Mesendoderm (in vitro differentiated cells): ENCODE data around the gene PIEZO1.

Experiments
- DNase-seq: peaks from one replicate; pipeline ENCODE4 v3.0.0; 2013
- H2AK5ac ChIP-seq: 2 replicates; pipeline ENCODE4 v1.6.1; 2013; ENCODE audit warnings: low read length, inconsistent platforms
- H2BK120ac ChIP-seq: 2 replicates; pipeline ENCODE4 v1.6.1; 2013; ENCODE audit warnings: low read depth, mild to moderate bottlenecking, low read length, moderate library complexity, mixed read lengths
- H2BK15ac ChIP-seq: replicated peaks from 2 replicates; pipeline ENCODE4 v1.6.1; 2013; ENCODE audit warnings: low read depth, mild to moderate bottlenecking, moderate library complexity
- H2BK5ac ChIP-seq: 2 replicates; pipeline ENCODE4 v1.6.1; 2013; ENCODE audit warnings: low read length, inconsistent platforms
- H3K18ac ChIP-seq: 2 replicates; pipeline ENCODE4 v1.6.1; 2013; ENCODE audit warnings: mild to moderate bottlenecking, low read length, mixed read lengths
- H3K23ac ChIP-seq: one replicate; pipeline ENCODE4 v1.6.1; 2013; ENCODE audit warnings: low read length
- H3K27ac ChIP-seq: 2 replicates; pipeline ENCODE4 v1.5.1; 2013; ENCODE audit warnings: low read depth, mild to moderate bottlenecking, inconsistent platforms, low read length, moderate library complexity
- H3K27me3 ChIP-seq: 2 replicates; pipeline ENCODE4 v1.6.1; 2013; ENCODE audit warnings: low read length, control low read depth, mild to moderate bottlenecking, inconsistent platforms; ENCODE audit not compliant: insufficient read depth, poor library complexity
- H3K36me3 ChIP-seq: 2 replicates; pipeline ENCODE4 v1.6.1; 2013; ENCODE audit warnings: low read length, inconsistent platforms; ENCODE audit not compliant: control insufficient read depth, insufficient read depth
- H3K4ac ChIP-seq: one replicate; pipeline ENCODE4 v1.6.1; 2013; ENCODE audit warnings: low read depth, mild to moderate bottlenecking, low read length, moderate library complexity
- H3K4me1 ChIP-seq: 2 replicates; pipeline ENCODE4 v1.6.1; 2013; ENCODE audit warnings: low read depth, low read length, inconsistent platforms; ENCODE audit not compliant: control insufficient read depth
- H3K4me2 ChIP-seq: 2 replicates; pipeline ENCODE4 v1.6.1; 2013; ENCODE audit warnings: low read length
- H3K4me3 ChIP-seq: 2 replicates; pipeline ENCODE4 v1.5.1; 2013; ENCODE audit warnings: mild to moderate bottlenecking, low read length
- H3K56ac ChIP-seq: one replicate; pipeline ENCODE4 v1.6.1; 2013; ENCODE audit warnings: low read length
- H3K79me1 ChIP-seq: 2 replicates; pipeline ENCODE4 v1.6.1; 2013; ENCODE audit warnings: low read length, inconsistent platforms
- H3K79me2 ChIP-seq: 2 replicates; pipeline ENCODE4 v1.6.1; 2013; ENCODE audit warnings: mild to moderate bottlenecking, low read length; ENCODE audit not compliant: control insufficient read depth, insufficient read depth
- H3K9ac ChIP-seq: 2 replicates; pipeline ENCODE4 v1.6.1; 2013; ENCODE audit warnings: low read length, inconsistent platforms
- H4K5ac ChIP-seq: one replicate; pipeline ENCODE4 v1.6.1; 2013; ENCODE audit warnings: low read length
- H4K8ac ChIP-seq: one replicate; pipeline ENCODE4 v1.6.1; 2013; ENCODE audit warnings: low read depth, mild to moderate bottlenecking, control low read depth, low read length, moderate library complexity
- WGBS: extraction: QIAGEN DNeasy Blood & Tissue Kit; methylation state at CpG from one replicate; pipeline ENCODE4 v1.1.7; 2013; ENCODE audit warnings: low lambda C conversion rate, missing lambda C conversion rate; ENCODE audit not compliant: insufficient coverage; ENCODE audit errors: extremely low coverage; 5-methylcytosine and 5-hydroxymethylcytosine counted together

Gene PIEZO1

GRCh38 chr16:88819126-88819525 is 34.1 kb upstream of the PIEZO1 start:
- Histone ChIP-seq H3K79me2 (no peaks in the 10 kb centered on the region), H2BK15ac (no peak overlapping the region), H3K4ac (no peak overlapping the region), H3K27me3 (no peaks in the 10 kb centered on the region), H3K9ac (no peak overlapping the region), H3K4me3 (no peak overlapping the region), H3K36me3 (no peaks in the 10 kb centered on the region), H3K79me1 (no peaks in the 10 kb centered on the region), H4K5ac (no peak overlapping the region), H3K23ac (no peak overlapping the region), H4K8ac (no peak overlapping the region), H2BK120ac (no peak overlapping the region), H3K27ac (no peak overlapping the region), H2AK5ac (no peak overlapping the region), H3K18ac (no peak overlapping the region), H3K56ac (no peak overlapping the region), H3K4me2 (no peak overlapping the region), H3K4me1 (no peaks in the 10 kb centered on the region), H2BK5ac (no peak overlapping the region)
- no CpG with 5 or more reads among the region's 16 CpGs for WGBS
- no peak for DNase-seq

- no peak overlapping the region for H3K18ac ChIP-seq
- H3K4ac ChIP-seq, result no peak overlapping the region
- no peak overlapping the region for H3K4me3 ChIP-seq
- no peak overlapping the region for H3K23ac ChIP-seq
- H4K5ac ChIP-seq, result no peak overlapping the region
- H3K79me2 ChIP-seq, result no peaks in the 10 kb centered on the region
- H3K36me3 ChIP-seq, result no peaks in the 10 kb centered on the region
- no peak overlapping the region for H2AK5ac ChIP-seq
- no peak overlapping the region for H3K27ac ChIP-seq
- H3K79me1 ChIP-seq, result no peaks in the 10 kb centered on the region
- no peak for DNase-seq
- no peaks in the 10 kb centered on the region for H3K27me3 ChIP-seq
- H3K9ac ChIP-seq, result no peak overlapping the region
- no peak overlapping the region for H2BK15ac ChIP-seq
- WGBS, result no CpG with 5 or more reads among the region's 18 CpGs
- no peaks in the 10 kb centered on the region for H3K4me1 ChIP-seq
- no peak overlapping the region for H2BK5ac ChIP-seq
- no peak overlapping the region for H3K4me2 ChIP-seq
- H2BK120ac ChIP-seq, result no peak overlapping the region
- H4K8ac ChIP-seq, result no peak overlapping the region
- H3K56ac ChIP-seq, result no peak overlapping the region
Measured at GRCh38 chr16:88818575-88818874, 33.5 kb upstream of the PIEZO1 start.

GRCh38 chr16:88817785-88818574 is 33.0 kb upstream of the PIEZO1 start:
- H4K8ac ChIP-seq, result no peak overlapping the region
- no CpG with 5 or more reads among the region's 40 CpGs for WGBS
- no peak overlapping the region for H4K5ac ChIP-seq

GRCh38 chr16:88816736-88817535 is 31.9 kb upstream of the PIEZO1 start:
- Histone ChIP-seq H3K23ac (no peak overlapping the region), H4K8ac (no peak overlapping the region), H2BK120ac (no peak overlapping the region), H2AK5ac (no peak overlapping the region), H2BK15ac (no peak overlapping the region), H3K18ac (no peak overlapping the region), H3K4me2 (no peak overlapping the region), H3K9ac (no peak overlapping the region), H3K4me1 (no peaks in the 10 kb centered on the region), H3K36me3 (no peaks in the 10 kb centered on the region), H3K79me2 (no peaks in the 10 kb centered on the region), H3K79me1 (no peaks in the 10 kb centered on the region), H3K27me3 (no peaks in the 10 kb centered on the region), H2BK5ac (no peak overlapping the region), H3K4ac (no peak overlapping the region), H3K4me3 (no peak overlapping the region), H3K56ac (no peak overlapping the region), H4K5ac (no peak overlapping the region), H3K27ac (no peak overlapping the region)
- DNase-seq, result no peak
- no CpG with 5 or more reads among the region's 41 CpGs for WGBS

More at GRCh38 chr16:88817785-88818574, 33.0 kb upstream of the PIEZO1 start:
- H3K4me3 ChIP-seq, result no peak overlapping the region
- no peak overlapping the region for H2BK120ac ChIP-seq
- no peak overlapping the region for H3K56ac ChIP-seq
- H3K4ac ChIP-seq, result no peak overlapping the region
- no peak overlapping the region for H2BK5ac ChIP-seq
- H3K79me2 ChIP-seq, result no peaks in the 10 kb centered on the region
- no peak overlapping the region for H3K9ac ChIP-seq
- H3K27me3 ChIP-seq, result no peaks in the 10 kb centered on the region
- H3K79me1 ChIP-seq, result no peaks in the 10 kb centered on the region
- no peaks in the 10 kb centered on the region for H3K4me1 ChIP-seq
- H3K23ac ChIP-seq, result no peak overlapping the region
- H2BK15ac ChIP-seq, result no peak overlapping the region
- H3K36me3 ChIP-seq, result no peaks in the 10 kb centered on the region
- DNase-seq, result no peak
- no peak overlapping the region for H2AK5ac ChIP-seq
- no peak overlapping the region for H3K27ac ChIP-seq
- H3K18ac ChIP-seq, result no peak overlapping the region
- H3K4me2 ChIP-seq, result no peak overlapping the region

GRCh38 chr16:88815901-88816589 is 31.0 kb upstream of the PIEZO1 start:
- no CpG with 5 or more reads among the region's 19 CpGs for WGBS
- H3K79me2 ChIP-seq, result peaks cover 6% of the 10 kb centered on the region
- no peaks in the 10 kb centered on the region for H3K36me3 ChIP-seq
- no peaks in the 10 kb centered on the region for H3K79me1 ChIP-seq
- H4K8ac ChIP-seq, result no peak overlapping the region
- H2BK5ac ChIP-seq, result no peak overlapping the region
- no peak overlapping the region for H3K9ac ChIP-seq
- no peak overlapping the region for H2BK15ac ChIP-seq
- H3K4me3 ChIP-seq, result no peak overlapping the region
- H3K18ac ChIP-seq, result no peak overlapping the region
- H2BK120ac ChIP-seq, result no peak overlapping the region
- no peaks in the 10 kb centered on the region for H3K4me1 ChIP-seq
- no peak overlapping the region for H3K23ac ChIP-seq
- no peak overlapping the region for H3K56ac ChIP-seq
- H2AK5ac ChIP-seq, result no peak overlapping the region
- no peak overlapping the region for H4K5ac ChIP-seq
- no peak overlapping the region for H3K27ac ChIP-seq
- no peak overlapping the region for H3K4ac ChIP-seq
- DNase-seq, result no peak
- no peaks in the 10 kb centered on the region for H3K27me3 ChIP-seq
- H3K4me2 ChIP-seq, result no peak overlapping the region
